DND-41 (cell line): ENCODE measurements around the gene PAM16.

Experiments used
- EZH2 ChIP-seq: IDR thresholded peaks from 3 replicates; pipeline ENCODE4 v1.6.1; 2012; ENCODE audit warnings: borderline replicate concordance, low read depth, mild to moderate bottlenecking, moderate library complexity, low read length, inconsistent platforms; ENCODE audit not compliant: severe bottlenecking
- TF ChIP-seq, protein P1 (sequence below): IDR thresholded peaks from 2 replicates; pipeline ENCODE4 v1.5.1; 2012; ENCODE audit warnings: borderline replicate concordance, low read length, moderate library complexity, mild to moderate bottlenecking; ENCODE audit not compliant: poor library complexity, severe bottlenecking; ENCODE audit errors: extremely low read depth

DNA sequence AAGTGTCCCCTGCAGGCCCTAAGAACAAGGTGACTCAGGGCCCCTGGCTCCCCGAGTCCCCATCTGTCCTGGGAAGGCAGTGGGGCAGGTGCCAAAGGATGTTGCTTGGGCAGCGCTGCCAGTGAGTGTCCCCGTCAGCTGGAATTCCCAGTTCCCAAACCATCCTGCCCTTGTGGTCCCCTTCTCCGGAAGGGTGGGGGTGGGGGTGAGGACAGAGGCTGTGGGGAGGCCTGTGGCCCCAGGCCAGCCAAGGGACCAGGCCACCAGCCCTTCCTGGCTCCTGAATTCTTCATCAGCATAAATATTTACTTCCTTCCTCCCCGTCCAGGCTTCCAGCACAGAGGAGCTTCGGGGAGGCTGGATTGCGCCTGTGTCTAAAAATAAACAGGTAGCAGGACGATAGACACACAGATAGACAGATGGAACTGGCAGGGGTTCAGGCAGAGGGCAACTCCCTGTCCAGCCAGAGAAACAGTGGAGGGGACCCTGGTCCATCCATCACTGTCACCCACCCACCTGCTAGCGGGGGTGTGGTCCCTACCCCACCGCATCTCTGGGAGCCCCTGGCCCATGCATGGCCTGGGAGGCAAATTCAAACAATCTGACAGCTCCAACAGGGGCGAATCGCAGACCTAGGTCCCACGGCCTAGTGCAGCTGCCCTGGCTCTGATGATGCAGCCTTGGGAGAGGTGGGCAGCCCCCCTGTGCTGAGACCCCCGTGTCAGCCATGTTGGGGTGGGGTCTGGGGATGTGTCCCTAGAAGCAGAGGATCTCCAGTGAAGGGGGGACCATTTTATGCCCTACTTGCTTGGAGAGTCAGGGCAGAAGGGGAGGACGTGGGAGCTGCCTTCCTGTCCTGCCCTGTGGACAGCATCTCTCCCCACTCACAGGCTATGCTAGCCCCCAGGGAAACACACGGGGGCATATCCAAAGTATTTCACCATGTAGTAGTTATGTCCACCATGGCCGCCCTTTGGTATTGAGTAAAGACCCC, 22.0 kb downstream of the PAM16 start:
- TF ChIP-seq, protein P1, sequence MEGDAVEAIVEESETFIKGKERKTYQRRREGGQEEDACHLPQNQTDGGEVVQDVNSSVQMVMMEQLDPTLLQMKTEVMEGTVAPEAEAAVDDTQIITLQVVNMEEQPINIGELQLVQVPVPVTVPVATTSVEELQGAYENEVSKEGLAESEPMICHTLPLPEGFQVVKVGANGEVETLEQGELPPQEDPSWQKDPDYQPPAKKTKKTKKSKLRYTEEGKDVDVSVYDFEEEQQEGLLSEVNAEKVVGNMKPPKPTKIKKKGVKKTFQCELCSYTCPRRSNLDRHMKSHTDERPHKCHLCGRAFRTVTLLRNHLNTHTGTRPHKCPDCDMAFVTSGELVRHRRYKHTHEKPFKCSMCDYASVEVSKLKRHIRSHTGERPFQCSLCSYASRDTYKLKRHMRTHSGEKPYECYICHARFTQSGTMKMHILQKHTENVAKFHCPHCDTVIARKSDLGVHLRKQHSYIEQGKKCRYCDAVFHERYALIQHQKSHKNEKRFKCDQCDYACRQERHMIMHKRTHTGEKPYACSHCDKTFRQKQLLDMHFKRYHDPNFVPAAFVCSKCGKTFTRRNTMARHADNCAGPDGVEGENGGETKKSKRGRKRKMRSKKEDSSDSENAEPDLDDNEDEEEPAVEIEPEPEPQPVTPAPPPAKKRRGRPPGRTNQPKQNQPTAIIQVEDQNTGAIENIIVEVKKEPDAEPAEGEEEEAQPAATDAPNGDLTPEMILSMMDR, result no peak
- TF ChIP-seq EZH2, result no peak
